ENCODE measurements around the gene BOD1. TPM values are rescaled to one million over a fixed set of nuclear protein-coding genes. Genes with fewer than 3 reads are reported as not detected.

Gene BOD1
- polyA plus RNA-seq (ENCODE audit: insufficient read length in 3 of 3) = 100 to 1,000 TPM; 124 to 132 (median 130) TPM

DNA sequence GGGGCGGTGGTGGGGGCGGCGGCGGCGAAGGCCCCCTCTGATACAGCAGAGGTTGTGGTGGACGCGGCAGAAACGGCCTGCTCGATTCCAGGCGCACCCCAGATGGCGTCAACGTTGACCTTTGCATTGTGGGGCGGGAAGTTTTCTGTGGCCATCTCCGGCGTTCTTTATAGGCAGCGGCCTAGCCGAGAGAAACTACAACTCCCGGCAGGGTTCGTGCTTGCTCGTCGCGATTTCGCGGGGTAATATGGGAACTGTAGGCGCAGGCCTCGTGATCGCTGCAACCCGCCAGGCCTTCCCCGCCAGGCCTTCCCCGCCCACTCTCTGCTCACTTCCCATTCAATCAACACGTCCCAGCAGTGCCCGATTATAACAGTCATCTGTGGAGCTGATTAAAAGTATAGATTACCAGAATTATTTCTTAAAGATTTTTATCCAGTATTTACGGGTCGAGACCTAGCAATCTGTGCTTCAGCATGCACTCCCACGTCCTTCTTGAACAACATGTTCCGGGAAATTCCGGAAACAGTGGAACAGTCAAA lies at the start of gene BOD1:
TSS of gene BOD1 (minus strand) at position 74 of the 542 bp plus-strand sequence. CDS start 214 bp downstream, outside the sequence.
- peak; percentile 91 to 99 (median 96) for DNase-seq (ENCODE audit: low read depth in 3 of 3, low spot score in 2 of 3)

DNA sequence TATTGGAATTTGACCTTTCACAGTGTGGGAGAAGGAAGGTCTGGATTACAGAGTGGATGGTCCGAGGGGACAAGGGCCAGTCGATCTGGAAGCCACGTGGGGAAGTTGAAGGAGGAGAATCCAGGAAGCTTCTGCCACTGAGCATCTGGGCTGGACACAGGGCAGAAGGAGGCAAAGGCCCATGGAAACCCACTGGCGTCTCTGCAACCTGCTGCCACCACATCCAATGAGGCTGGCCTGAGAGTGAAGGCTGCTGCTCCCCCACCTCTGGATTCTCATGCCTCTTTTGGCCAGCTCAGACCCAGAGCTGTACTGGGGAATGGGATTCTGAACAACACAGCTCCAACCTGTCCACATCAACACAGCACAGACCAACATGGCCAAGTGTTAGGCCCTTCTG lies 48.9 kb upstream of the BOD1 start:
- DNase-seq (ENCODE audit: low read depth in 3 of 3, low spot score in 2 of 3) = no peak

DNA sequence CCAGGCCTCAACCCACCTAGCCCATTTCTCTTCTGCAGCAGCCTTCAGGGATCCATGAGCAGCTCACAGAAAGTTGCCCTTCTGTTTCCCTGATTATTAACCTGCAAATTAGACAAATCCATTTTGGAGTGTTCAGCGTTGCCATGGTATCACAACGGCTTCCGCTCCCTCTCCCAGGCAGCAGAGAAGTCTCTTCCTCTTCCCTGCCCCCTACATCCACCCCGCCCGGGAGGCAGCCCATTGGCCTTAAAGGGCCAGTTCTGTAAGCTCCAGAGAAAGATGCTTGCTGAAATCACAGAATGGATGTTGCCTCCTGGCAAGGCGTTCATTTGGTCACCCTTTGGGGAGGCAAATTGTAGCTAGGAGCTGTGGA lies 47.7 kb upstream of the BOD1 start:
- no peak for DNase-seq (ENCODE audit: low read depth in 3 of 3, low spot score in 2 of 3)

DNA sequence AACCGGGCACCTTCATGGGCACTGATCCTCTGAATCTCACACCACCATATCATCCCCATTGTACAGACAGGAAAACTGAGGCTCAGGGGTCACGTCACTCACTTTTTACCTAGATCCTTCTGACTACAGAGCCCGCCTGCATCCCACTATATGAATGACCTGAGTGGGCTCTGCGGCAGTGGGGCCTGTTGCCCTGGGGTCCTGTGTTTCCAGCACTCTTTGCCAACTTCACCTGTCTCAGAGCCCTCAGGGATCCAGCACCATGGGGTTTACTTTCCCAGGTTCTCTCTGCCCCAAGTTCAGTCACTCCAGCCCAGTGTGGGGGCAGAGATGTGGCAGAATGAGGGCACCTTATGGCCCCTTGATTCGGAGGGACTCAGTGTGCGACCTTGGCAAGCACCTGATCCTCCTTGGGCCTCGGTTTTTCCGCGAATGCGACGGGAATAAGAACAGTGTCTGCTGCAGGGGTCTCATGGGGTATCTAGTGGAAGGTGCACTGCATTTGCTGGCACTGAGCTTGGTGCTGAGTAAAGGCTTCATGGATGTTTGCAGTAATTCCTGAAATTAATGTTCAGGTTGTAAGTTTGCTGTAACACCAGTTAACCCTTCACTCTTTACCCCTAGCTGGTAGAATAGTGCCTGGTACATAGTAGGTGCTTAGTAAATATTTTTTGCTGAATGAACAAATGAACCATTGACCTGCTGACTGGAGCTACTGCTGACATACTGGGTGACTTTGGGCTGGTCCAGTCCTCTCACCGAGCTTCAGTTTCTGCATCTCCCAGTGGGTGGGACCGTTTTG lies 47.1 kb upstream of the BOD1 start:
- DNase-seq (ENCODE audit: low read depth in 3 of 3, low spot score in 2 of 3) = no peak

DNA sequence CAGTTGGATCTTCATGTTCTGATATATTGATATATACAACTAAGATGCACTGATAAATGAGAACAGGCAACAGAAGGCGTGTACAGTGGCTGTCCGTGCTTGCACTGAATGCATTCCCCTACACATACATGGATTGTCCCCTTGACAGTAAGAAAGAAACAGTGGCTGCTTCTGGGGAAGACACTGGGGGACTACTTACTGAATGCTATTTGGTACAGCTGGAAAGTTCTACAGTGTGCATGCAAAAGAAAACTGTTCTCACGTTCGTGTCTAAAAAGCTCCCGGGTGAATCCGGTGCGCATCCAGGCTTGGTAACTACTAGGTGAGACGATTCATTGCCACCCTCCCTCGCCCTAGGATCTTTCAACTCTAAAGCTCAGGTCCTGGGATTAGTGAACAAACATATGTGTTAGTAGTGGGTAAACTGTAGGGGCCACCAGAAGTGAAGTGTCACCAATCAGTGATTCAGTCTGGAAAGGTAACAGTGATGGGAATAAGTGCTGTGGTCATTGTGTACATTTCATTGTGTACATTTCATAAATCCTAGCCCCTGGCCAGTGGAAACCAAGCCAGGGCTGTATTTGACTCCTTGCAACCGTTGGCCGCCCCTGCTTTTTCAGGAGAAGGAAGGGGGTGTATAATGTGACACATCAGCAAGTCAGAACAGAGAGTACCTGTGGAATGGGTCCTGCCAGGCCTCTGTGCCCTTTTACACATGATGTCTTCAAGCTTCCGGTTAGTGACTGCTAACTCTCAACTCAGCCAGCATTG lies 46.3 kb upstream of the BOD1 start:
- DNase-seq (ENCODE audit: low read depth in 3 of 3, low spot score in 2 of 3) = no peak

DNA sequence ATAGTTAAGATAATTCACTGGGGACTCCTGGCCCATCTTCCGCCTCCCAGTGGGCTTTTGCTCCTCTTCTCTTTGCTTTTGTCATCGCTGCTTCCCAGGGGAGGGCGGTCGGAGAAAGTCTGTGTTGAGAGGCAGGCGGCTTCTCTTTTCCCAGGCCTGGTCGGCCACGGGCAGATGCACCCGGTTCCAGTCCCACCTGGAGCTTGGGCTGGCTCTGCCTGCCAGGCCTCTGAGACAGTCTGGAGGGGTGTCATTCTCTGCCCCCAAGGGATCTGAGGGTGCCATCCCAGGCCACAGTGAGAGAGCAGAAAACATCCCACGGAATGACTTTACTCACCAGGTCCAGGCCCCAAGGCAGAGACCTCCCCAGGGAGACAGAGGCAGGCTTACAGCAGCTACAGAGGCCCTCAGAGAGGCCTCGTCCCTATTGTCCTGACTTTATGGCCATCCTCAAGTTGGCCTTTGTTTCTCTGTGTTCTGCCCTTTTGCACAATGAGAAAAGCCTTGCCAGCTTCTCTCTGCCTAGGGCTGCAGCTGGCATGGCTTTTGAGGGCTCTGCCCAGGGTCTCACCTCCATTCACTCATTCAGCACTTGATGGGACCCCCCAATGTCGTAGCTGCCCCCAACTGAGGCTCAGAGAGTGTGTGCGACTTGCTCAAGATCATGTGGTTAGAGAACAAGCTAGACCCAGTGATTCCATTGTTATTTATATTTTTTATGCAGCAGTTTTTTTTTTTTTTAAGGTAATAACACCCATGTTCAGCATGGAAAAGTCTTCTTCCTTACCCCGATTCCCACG lies 44.2 kb upstream of the BOD1 start:
- no peak for DNase-seq (ENCODE audit: low read depth in 3 of 3, low spot score in 2 of 3)

DNA sequence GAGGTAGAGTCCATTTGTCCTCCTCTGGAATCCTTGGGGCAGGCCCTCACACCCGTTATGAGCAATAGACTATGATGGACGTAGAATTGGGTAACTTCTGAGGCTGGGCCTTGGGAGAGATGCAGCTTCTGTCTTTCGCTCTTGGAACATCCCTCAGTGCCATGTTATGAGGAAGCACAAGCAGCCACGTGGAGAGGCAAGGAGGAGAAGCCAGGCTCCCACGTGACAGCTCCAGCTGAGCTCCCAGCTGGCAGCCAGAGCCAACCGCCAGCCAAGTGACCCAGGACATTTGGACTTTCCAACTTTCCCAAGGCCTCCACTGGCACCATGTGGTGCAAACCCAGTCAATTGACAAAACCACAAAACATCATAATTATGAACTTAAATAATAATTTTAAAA lies 43.0 kb upstream of the BOD1 start:
- no peak for DNase-seq (ENCODE audit: low read depth in 3 of 3, low spot score in 2 of 3)

DNA sequence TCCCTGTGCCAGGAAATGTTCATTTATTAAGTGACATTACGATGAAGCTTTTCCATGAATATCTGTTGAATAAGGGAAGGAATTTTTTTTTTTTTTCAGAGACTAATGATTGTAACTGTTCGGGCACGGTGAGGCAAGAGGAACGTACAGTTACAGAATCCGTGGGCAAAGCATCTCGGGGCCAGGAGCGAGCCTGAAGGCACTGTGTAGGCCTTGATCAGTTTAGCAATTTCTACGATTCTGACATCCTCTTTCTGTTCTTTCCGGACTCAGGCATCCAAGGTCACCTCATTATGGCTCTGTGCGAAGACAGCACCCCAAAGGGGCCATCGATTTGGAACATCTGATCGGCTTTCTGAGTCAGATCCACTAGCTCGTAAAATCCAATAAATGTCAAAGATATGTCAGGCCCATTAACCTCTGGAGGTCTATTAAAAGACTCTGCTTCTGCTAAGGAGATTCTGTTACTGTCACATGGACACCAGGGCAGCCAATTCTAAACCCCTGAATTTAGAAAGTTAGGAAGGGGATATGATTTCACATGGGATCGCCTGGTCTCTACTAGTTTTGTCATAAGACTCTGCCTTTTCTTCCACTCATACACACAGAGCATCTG lies 41.4 kb upstream of the BOD1 start:
- DNase-seq (ENCODE audit: low read depth in 3 of 3, low spot score in 2 of 3) = no peak

DNA sequence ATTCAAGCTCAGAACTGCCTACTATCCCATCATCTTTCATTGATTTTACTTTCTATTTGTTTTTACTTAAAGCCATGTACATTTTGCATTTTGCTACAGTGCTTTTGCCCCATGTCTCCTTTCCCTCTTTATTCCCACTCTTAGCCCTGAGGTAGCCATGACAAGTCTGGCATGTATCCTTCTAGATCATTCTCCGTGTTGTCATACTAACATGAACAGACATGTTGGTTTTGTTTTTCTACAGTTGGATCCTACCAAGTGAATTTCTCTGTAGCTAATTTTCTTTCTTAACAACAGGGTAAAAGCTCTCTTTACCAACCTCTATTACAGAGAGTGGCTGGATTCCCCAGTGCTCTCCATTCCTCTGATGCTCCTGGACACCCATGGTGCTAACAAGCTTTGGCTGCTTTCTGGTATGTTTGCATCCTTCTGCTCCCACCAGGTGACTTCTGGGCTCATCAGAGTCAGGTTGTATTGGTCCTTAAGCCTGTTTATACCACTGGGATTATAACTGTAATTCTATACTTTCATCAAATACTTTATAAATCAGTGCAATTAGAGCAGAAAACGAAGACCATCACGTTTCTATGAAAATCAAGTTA lies 38.8 kb upstream of the BOD1 start:
- no peak for DNase-seq (ENCODE audit: low read depth in 3 of 3, low spot score in 2 of 3)

DNA sequence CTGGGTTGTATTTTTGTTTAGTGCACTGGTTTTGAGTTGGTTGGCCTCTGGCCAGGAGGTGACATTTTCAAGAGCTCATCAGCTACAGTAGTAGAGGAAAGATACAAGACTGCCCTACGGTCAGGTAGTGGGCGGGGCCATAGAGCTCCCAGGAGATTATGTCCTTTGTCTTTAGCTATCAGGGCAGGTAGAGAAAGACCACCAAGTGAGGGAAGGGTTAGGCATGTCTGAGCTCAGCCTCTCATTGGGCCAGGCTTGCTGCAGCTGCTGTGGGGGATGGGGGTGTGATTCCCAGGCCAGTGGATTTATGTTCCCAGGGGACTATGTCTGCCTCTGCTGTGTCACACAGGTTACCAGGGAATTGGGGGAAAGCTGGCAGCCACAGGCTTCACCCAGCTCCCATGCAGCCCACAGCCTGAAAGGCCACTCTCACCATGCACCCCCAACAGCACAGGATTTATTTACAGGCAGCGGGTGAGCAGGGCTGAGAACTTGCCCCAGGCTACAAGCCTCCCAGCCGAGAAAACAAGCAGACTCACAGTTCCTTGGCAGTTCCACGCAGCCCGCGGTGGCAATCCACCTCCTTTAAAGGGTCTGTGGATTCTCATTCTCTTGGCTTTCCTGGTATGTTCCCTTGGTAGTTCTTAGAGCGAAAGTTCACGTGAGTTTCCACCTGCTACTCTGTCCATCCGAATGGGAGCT lies 37.5 kb upstream of the BOD1 start:
- no peak for DNase-seq (ENCODE audit: low read depth in 3 of 3, low spot score in 2 of 3)

DNA sequence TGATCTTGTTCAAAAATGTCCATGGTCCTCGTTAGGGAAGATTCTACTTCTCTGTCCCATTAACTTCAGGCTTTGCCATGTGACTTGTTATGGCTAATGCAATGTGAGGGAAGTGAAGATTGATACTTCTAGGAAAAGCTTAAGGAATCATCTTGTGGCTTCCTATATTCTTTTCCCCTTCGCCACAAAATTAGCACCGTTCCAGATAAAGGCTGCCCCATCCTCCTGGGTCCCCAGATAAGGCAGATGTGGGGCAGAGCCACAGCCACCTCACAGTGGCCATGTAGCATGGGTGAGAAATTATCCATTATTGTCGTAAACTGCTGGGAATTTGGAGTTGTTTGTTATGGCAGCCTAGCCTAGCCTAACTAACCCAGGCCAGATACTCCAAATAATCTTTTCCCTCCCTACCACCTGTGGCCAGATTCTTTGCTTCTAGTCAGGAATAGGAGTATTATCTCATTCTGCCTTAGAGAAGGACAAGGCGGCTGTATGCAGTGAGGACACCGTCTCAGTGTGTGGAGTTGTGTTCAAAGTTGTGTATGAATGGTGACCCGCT lies 31.9 kb upstream of the BOD1 start:
- DNase-seq (ENCODE audit: low read depth in 3 of 3, low spot score in 2 of 3) = no peak

DNA sequence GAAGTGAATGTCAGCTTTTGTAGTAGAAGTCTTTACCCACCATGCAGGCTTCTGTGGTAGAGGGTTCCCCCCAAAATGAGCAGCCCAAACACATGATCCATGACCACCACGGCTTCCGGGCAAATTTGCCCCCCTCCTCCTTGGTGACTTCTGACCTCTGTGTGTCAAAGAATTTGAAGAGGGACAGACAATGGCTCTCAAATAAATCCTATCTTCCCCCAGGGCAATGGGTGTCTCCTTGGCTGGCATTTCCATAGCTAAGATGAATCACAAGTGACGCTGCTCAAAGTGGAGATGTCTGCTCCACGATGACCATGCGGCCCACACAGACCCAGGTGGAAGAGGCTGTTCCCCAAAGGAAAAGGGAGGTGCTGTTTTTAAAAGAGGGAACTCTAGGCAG lies 30.2 kb upstream of the BOD1 start:
- DNase-seq (ENCODE audit: low read depth in 3 of 3, low spot score in 2 of 3) = no peak

DNA sequence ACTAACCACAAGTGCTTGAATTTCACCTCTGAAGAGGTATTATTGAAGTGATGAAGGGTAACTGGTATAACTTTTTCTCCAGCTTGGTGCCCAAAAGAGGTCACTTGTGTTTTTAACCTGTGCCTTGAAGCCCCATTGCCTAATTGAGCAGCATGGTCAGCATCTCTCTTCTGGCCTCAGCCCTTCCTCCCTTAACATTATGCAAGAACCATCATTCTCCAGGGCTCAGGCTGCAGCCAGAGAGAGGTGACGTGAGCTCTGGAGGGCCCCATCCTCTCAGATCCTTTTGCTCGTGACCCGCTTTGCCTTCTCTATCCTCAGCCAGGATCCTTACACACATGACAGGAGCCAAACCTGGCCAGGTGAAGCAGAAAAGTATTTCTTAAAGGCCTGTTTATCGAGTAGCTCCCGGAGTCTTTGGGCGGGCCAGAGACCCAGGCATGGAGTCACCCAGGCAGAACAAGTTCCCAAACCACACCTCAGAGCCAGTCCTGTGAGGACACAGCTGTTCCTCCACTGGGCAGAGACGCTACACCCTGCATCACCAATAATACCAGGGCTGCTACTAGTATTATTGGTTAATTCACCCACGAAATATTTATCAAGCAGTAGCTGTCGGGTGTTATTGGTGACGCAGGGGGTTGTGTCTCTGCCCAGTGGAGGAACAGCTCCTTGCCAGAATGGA lies 29.6 kb upstream of the BOD1 start:
- DNase-seq (ENCODE audit: low read depth in 3 of 3, low spot score in 2 of 3) = peak in 1 of 3 donors; percentile 19

DNA sequence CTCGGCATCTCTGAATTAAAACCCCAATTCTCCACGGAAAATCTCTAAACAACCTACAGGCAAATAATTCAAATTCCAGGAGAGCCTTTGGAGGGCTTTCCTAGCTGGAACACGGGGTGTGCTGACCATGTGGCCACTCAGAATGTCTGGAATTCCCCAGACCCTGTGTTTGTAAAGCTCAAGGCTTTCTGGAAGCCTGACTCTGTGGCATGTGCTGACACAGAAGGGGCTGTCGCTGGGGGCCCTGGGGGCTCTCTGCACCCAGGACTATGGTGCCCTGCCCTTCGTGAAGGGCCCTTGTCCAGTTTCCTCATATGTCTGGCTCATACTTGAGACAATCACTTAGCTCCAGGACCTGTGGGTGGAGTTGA lies 29.0 kb upstream of the BOD1 start:
- DNase-seq (ENCODE audit: low read depth in 3 of 3, low spot score in 2 of 3) = peak in 1 of 3 donors; percentile 44

DNA sequence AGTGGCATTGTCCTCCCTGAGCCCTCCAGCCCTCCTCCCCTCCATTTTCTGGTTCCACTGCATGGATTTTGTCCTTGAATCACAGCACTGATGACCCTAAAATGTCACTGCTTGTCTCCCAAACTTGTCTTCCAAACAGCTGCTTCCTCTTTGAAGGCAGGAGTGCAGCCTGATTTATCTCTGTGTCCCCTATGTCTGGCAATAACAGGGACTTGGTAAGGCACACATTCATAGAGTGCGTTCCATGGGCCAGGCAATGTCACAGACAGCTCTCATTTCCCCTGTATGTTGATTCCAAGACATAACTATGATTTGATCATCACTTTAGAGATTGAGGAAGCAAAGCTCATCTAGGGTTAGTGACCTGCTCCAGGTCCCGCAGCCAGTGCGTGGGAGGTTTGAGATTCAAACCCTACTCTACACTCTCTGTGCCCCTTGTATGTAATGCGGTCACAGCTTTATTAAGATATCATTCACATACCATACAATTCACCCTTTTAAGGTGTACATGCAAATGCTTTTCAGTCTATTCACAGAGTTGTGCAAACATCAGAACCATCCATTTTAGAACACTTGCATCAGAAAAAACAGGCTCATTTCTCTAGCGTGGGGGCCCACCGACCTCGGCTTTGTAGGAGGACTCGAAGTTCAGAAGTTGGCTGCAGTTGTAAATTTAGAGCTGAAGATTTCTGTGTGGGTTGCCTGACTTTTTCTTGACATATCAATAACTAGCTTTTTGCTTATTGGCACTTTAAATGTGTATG lies 28.4 kb upstream of the BOD1 start:
- no peak for DNase-seq (ENCODE audit: low read depth in 3 of 3, low spot score in 2 of 3)

DNA sequence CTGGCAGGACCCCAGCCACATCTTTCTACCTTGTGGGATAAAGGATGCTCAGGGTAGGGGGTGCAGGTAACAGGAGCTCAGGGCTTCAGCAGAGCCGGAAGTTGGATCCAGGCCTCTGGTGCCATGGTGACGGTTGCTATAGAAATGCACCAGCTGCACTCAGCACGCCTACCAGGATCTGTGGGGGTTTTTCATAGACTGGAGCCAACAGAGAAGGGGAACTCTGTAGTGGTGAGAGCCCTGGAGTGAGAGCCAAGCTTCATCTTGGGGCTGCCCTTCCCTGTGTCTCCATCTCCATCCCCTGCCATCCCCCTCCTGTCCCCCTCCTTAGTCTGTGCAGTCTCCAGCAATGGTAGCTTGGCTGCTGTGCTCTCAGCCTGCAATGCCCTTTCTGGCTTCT lies 27.5 kb upstream of the BOD1 start:
- DNase-seq (ENCODE audit: low read depth in 3 of 3, low spot score in 2 of 3) = peak in 1 of 3 donors; percentile 51

DNA sequence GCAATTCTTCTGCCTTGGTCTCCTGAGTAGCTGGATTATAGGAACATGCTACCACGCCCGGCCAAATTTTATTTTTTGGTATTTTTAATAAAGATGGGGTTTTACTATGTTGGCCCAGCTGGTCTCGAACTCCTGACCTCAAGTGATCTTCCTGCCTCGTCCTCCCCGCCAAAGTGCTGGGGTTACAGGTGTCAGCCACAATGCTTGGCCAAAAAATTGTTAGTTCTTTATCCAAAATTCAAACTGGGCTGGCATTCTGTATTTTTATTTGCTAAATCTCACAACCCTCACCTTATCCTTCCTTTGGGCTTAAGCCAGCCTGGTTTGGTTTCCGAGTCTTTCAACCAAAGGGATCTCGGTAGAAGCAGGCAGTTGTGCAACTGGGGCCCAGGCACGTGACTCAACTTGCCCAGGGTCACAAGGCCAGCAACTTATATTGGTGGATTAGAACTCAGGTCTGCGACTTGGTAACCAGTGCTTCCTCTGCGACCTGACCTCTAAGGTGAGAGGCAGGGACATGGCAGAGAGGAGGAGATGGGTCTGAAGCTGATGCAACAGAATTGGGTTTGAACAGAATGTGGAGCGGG lies 26.5 kb upstream of the BOD1 start:
- no peak for DNase-seq (ENCODE audit: low read depth in 3 of 3, low spot score in 2 of 3)

All from right renal cortex interstitium (tissue), 3 donors.